Left ventricle myocardium inferior (tissue), 1 donor: ENCODE results near the gene TAB2. TPM values are rescaled to one million over a fixed set of nuclear protein-coding genes. Genes with fewer than 3 reads are reported as not detected.

Source experiments
- DNase-seq: peaks from one replicate; pipeline ENCODE4 v3.0.0-alpha.2; 2020
- H3K27ac ChIP-seq: fragments of 200-600 bp; replicated peaks from 2 replicates; pipeline ENCODE4 v1.8.0; 2021
- H3K27me3 ChIP-seq: fragments of 200-600 bp; 2 replicates; pipeline ENCODE4 v1.8.0; 2021; ENCODE audit warnings: low read depth
- H3K36me3 ChIP-seq: fragments of 200-600 bp; 2 replicates; pipeline ENCODE4 v1.8.0; 2021
- H3K4me1 ChIP-seq: fragments of 200-600 bp; 2 replicates; pipeline ENCODE4 v1.8.0; 2021
- H3K4me3 ChIP-seq: fragments of 200-600 bp; 2 replicates; pipeline ENCODE4 v1.8.0; 2021; ENCODE audit warnings: mild to moderate bottlenecking, moderate library complexity
- H3K9me3 ChIP-seq: fragments of 200-600 bp; replicated peaks from 2 replicates; pipeline ENCODE4 v1.8.0; 2021
- CTCF ChIP-seq: fragments of 200-600 bp; IDR thresholded peaks from 2 replicates; pipeline ENCODE4 v1.8.0; 2021; ENCODE audit warnings: antibody characterized with exemption, mild to moderate bottlenecking, borderline replicate concordance
- intact Hi-C: fragments of 100-400 bp; cut with micrococcal nuclease; formaldehyde crosslinking; loops from one replicate; pipeline ENCODE4 v1.11.0; 2022
- total RNA-seq: library from RNA; stranded (reverse); fragmentation: NEBNext Ultra II Directional; extraction: Animal tissue kit (Norgen Biotek cat#: 25700); gene quantifications from one replicate; pipeline ENCODE4 v1.2.1, GENCODE V29; 2021
- donor health status: DM: no; HTN: yes; CAD: no; lungs with severe emphysema.

TAB2 gene
- total RNA-seq, 1 donor from 2014 or later, result 56.7 TPM

GRCh38 chr6:149395185-149395584, 77.7 kb downstream of the TAB2 start:
- Histone ChIP-seq H3K36me3 (peaks cover 30% of the 10 kb centered on the region), H3K4me3 (no peak overlapping the region), H3K4me1 (peaks cover under 1% of the 10 kb centered on the region), H3K27ac (no peak overlapping the region), H3K27me3 (no peaks in the 10 kb centered on the region), H3K9me3 (peaks cover 4% of the 10 kb centered on the region)
- no peak for TF ChIP-seq CTCF
- intact Hi-C loops, result no loop called here
- no peak for DNase-seq

GRCh38 chr6:149397384-149397783, 79.9 kb downstream of the TAB2 start:
- H3K36me3 ChIP-seq, result peaks cover 37% of the 10 kb centered on the region
- no peak overlapping the region for H3K27ac ChIP-seq
- no peaks in the 10 kb centered on the region for H3K27me3 ChIP-seq
- H3K4me1 ChIP-seq, result no peaks in the 10 kb centered on the region
- DNase-seq, result no peak
- no peak overlapping the region for H3K4me3 ChIP-seq
- H3K9me3 ChIP-seq, result peaks cover 4% of the 10 kb centered on the region
- TF ChIP-seq CTCF, result no peak
- intact Hi-C loops, result no loop called here

GRCh38 chr6:149400050-149400449, 82.5 kb downstream of the TAB2 start, which contains the start of gene SUMO4:
TSS of gene SUMO4 (plus strand) at chr6:149400262. CDS start at chr6:149400392, 130 bp downstream.
- Histone ChIP-seq H3K4me3 (no peak within 1 kb of the TSS), H3K27me3 (no peaks in the 10 kb centered on the region), H3K36me3 (peaks cover 38% of the 10 kb centered on the region), H3K27ac (no peak within 1 kb of the TSS), H3K9me3 (no peaks in the 10 kb centered on the region), H3K4me1 (no peaks in the 10 kb centered on the region)
- TF ChIP-seq CTCF, result no peak
- DNase-seq, result no peak
- intact Hi-C loops, result no loop called here

GRCh38 chr6:149403534-149403933, 86.0 kb downstream of the TAB2 start:
- DNase-seq, result no peak
- H3K9me3 ChIP-seq, result no peaks in the 10 kb centered on the region
- H3K4me1 ChIP-seq, result no peaks in the 10 kb centered on the region
- no peak overlapping the region for H3K4me3 ChIP-seq
- no peak for TF ChIP-seq CTCF
- intact Hi-C loops, result no loop called here
- peaks cover 37% of the 10 kb centered on the region for H3K36me3 ChIP-seq
- no peaks in the 10 kb centered on the region for H3K27me3 ChIP-seq
- no peak overlapping the region for H3K27ac ChIP-seq

GRCh38 chr6:149405823-149406765, 88.6 kb downstream of the TAB2 start:
- H3K27me3 ChIP-seq, result no peaks in the 10 kb centered on the region
- no peak overlapping the region for H3K27ac ChIP-seq
- no peaks in the 10 kb centered on the region for H3K9me3 ChIP-seq
- intact Hi-C loops, result no loop called here
- H3K4me1 ChIP-seq, result peaks cover 21% of the 10 kb centered on the region
- no peak overlapping the region for H3K4me3 ChIP-seq
- no peak for TF ChIP-seq CTCF
- no peak for DNase-seq
- H3K36me3 ChIP-seq, result peaks cover 25% of the 10 kb centered on the region
